ENCODE measurements around the gene RUBCNL. TPM values are rescaled to one million over a fixed set of nuclear protein-coding genes. Genes with fewer than 3 reads are reported as not detected.

Gene RUBCNL
- total and polyA plus RNA-seq, 2 of the 8 experiments (the other 6 are each of a cell fraction or from before 2014, with no cell fraction given): 2.6 to 4.9 TPM

- H3K36me3 ChIP-seq (ENCODE audit: control insufficient read depth in 2 of 4, insufficient read depth in 4 of 4, low read length in 3 of 4): no peaks in the 10 kb centered on the region
- H3K4me3 ChIP-seq (ENCODE audit: extremely low read depth in 1 of 4, insufficient read depth in 2 of 4, low read depth in 3 of 4, low read length in 4 of 4): no peak overlapping the region
- H3K4me2 ChIP-seq (ENCODE audit: insufficient read depth in 1 of 2, low read depth in 2 of 2, low read length in 2 of 2): no peak overlapping the region
- no peak overlapping the region for H3K4ac ChIP-seq (replicated peaks; ENCODE audit: insufficient read length, low read depth, low read length)
- CTCF ChIA-PET (ENCODE audit: partially characterized antibody): no interaction called here
- no peak overlapping the region for H3K27ac ChIP-seq (ENCODE audit: low read depth, low read length)
- H3K23ac ChIP-seq (ENCODE audit: insufficient read length): no peak overlapping the region
- no peak overlapping the region for H2BK20ac ChIP-seq (ENCODE audit: low read length)
- H4K20me1 ChIP-seq (replicated peaks in 1 of 2; ENCODE audit: control insufficient read depth in 1 of 2, insufficient read depth in 2 of 2, low read length in 2 of 2): no peaks in the 10 kb centered on the region
- H3K23me2 ChIP-seq (ENCODE audit: low read depth, low read length): no peaks in the 10 kb centered on the region
- no peak for DNase-seq (ENCODE audit: low read depth in 1 of 2, low spot score in 2 of 2)
- H3K27me3 ChIP-seq (replicated peaks in 1 of 4; ENCODE audit: control insufficient read depth in 3 of 4, extremely low read depth in 1 of 4, insufficient read depth in 3 of 4, low read length in 3 of 4): no peaks in the 10 kb centered on the region
- no peak overlapping the region for H2AFZ ChIP-seq (ENCODE audit: low read length)
- no peak overlapping the region for H2BK12ac ChIP-seq (ENCODE audit: low read depth, low read length)
- H2AK5ac ChIP-seq (ENCODE audit: low read depth, low read length): no peak overlapping the region
- no peak overlapping the region for H3K14ac ChIP-seq (ENCODE audit: insufficient read length)
- H2BK120ac ChIP-seq (replicated peaks; ENCODE audit: low read depth, low read length): no peak overlapping the region
- no peaks in the 10 kb centered on the region for H3K4me1 ChIP-seq (replicated peaks in 1 of 4; ENCODE audit: control insufficient read depth in 3 of 4, insufficient read depth in 4 of 4, low read length in 3 of 4)
- H3K18ac ChIP-seq (ENCODE audit: extremely low read depth, low read length): no peak overlapping the region
- H2BK5ac ChIP-seq (ENCODE audit: low read depth, low read length): no peak overlapping the region
- H3K56ac ChIP-seq (replicated peaks; ENCODE audit: insufficient read length, low read depth, low read length): no peak overlapping the region
- no peak overlapping the region for H4K5ac ChIP-seq (ENCODE audit: insufficient read length, low read depth, low read length)
- H3K9me3 ChIP-seq (ENCODE audit: insufficient read depth in 2 of 2, low read depth in 1 of 2, low read length in 1 of 2): no peaks in the 10 kb centered on the region
- 86 to 100% methylated on average over 1 to 4 of the region's 4 CpGs for WGBS, 2 experiments (ENCODE audit: extremely low coverage in 1 of 2, insufficient coverage in 1 of 2, insufficient read length in 1 of 2, insufficient replicate concordance in 2 of 2, low coverage in 1 of 2, low lambda C conversion rate in 2 of 2, missing lambda C conversion rate in 1 of 2)
- no peak overlapping the region for H2BK15ac ChIP-seq (ENCODE audit: low read length)
- H4K91ac ChIP-seq (replicated peaks; ENCODE audit: insufficient read length, low read length): no peak overlapping the region
- FAIRE-seq: no peak
- no peak overlapping the region for H3K9ac ChIP-seq (replicated peaks in 1 of 4; ENCODE audit: extremely low read depth in 1 of 4, low read depth in 3 of 4, low read length in 3 of 4)
- no peaks in the 10 kb centered on the region for H3K79me1 ChIP-seq (ENCODE audit: low read depth, low read length)
- H3K79me2 ChIP-seq (ENCODE audit: control insufficient read depth in 1 of 2, insufficient read depth in 2 of 2, low read length in 2 of 2): no peaks in the 10 kb centered on the region
- POLR2A ChIA-PET (ENCODE audit: partially characterized antibody): no interaction called here
- no peak overlapping the region for H4K8ac ChIP-seq (ENCODE audit: extremely low read depth, insufficient read depth, low read length)
- TF ChIP-seq ZNF274 (IDR thresholded peaks at IDR 0.05; ENCODE audit: borderline replicate concordance, extremely low read depth, low read length) (no peak), POU5F1 (IDR thresholded peaks at IDR 0.05; ENCODE audit: low read depth, low read length) (no peak), JUN (IDR thresholded peaks at IDR 0.05; ENCODE audit: low read depth, low read length) (no peak), RFX5 (IDR thresholded peaks at IDR 0.05; ENCODE audit: borderline replicate concordance, low read depth, low read length) (no peak), SIRT6 (IDR thresholded peaks at IDR 0.05; ENCODE audit: low read length) (no peak)
Measured at GRCh38 chr13:46347277-46347676, 39.8 kb downstream of the RUBCNL start.

All from H1 (cell line).